Naive thymus-derived CD4-positive, alpha-beta T cell (primary cell): ENCODE data around the gene SMCP. TPM values are rescaled to one million over a fixed set of nuclear protein-coding genes. Genes with fewer than 3 reads are reported as not detected.

ENCODE experiments used
- ATAC-seq: fragments of 150-1000 bp; cut with Tn5 transposase; 2 replicates; pipeline ENCODE4 v1.10.0; 2021; ENCODE audit warnings: mild to moderate bottlenecking, moderate library complexity
- CTCF ChIA-PET: fragments of 350-600 bp; sonication (Branson Sonifier 250); formaldehyde crosslinking; loops from one replicate; lab custom pipeline; 2021; ENCODE audit warnings: antibody characterized with exemption; lab: Charles Lee
- POLR2A ChIA-PET: fragments of 350-600 bp; sonication (Branson Sonifier 250); formaldehyde crosslinking; loops from one replicate; lab custom pipeline; 2021; ENCODE audit warnings: antibody characterized with exemption, inconsistent platforms; lab: Charles Lee
- DNase-seq, 9 donors: peaks; one replicate each; pipeline versions ENCODE4 v3.0.0 to v3.0.0-alpha.2; 2020 to 2022; ENCODE audit warnings: mixed read lengths in 1 of 9
- H3K27ac ChIP-seq: one replicate; pipeline ENCODE4 v1.7.0; 2013; ENCODE audit warnings: mild to moderate bottlenecking, low read depth, low read length, moderate library complexity
- H3K27me3 ChIP-seq, 2 donors: one replicate each; pipeline ENCODE4 v1.7.0; 2013; ENCODE audit warnings: low read length in 2 of 2, mild to moderate bottlenecking in 2 of 2, moderate library complexity in 2 of 2; ENCODE audit not compliant: control insufficient read depth in 2 of 2, insufficient read depth in 2 of 2
- H3K36me3 ChIP-seq, 3 experiments: 1 replicate in 2 of 3; 2 replicates in 1 of 3; pipeline ENCODE4 v1.7.0; 2013; ENCODE audit warnings: low read length in 3 of 3, mild to moderate bottlenecking in 3 of 3, moderate library complexity in 1 of 3; ENCODE audit not compliant: insufficient read depth in 3 of 3, control insufficient read depth in 2 of 3
- H3K4me1 ChIP-seq, 2 donors: one replicate each; pipeline ENCODE4 v1.7.0; 2013; ENCODE audit warnings: low read length in 2 of 2, mild to moderate bottlenecking in 2 of 2, moderate library complexity in 1 of 2; ENCODE audit not compliant: control insufficient read depth in 2 of 2, insufficient read depth in 2 of 2
- H3K4me3 ChIP-seq: 2 replicates; pipeline ENCODE4 v1.7.0; 2013; ENCODE audit warnings: mild to moderate bottlenecking, low read length
- H3K9me3 ChIP-seq, 3 experiments: 1 replicate in 2 of 3; 2 replicates in 1 of 3; pipeline ENCODE4 v1.7.0; 2013; ENCODE audit warnings: low read length in 3 of 3; ENCODE audit not compliant: control insufficient read depth in 2 of 3
- H3K27ac Mint-ChIP-seq, 9 donors: one replicate each; pipeline ENCODE4 v1.8.0; 2020 to 2022; ENCODE audit warnings: mixed read lengths in 9 of 9, mild to moderate bottlenecking in 8 of 9, moderate library complexity in 5 of 9, inconsistent platforms in 2 of 9
- H3K27me3 Mint-ChIP-seq, 5 donors: one replicate each; pipeline ENCODE4 v1.8.0; 2021 to 2022; ENCODE audit warnings: mixed read lengths in 5 of 5, mild to moderate bottlenecking in 1 of 5
- H3K36me3 Mint-ChIP-seq, 5 donors: one replicate each; pipeline ENCODE4 v1.8.0; 2020 to 2022; ENCODE audit warnings: mixed read lengths in 5 of 5, mild to moderate bottlenecking in 3 of 5, inconsistent platforms in 1 of 5
- H3K4me1 Mint-ChIP-seq, 7 donors: one replicate each; pipeline ENCODE4 v1.8.0; 2020 to 2022; ENCODE audit warnings: mixed read lengths in 7 of 7, mild to moderate bottlenecking in 3 of 7, inconsistent platforms in 1 of 7
- H3K4me3 Mint-ChIP-seq, 10 donors: one replicate each; pipeline ENCODE4 v1.8.0; 2020 to 2022; ENCODE audit warnings: mild to moderate bottlenecking in 10 of 10, mixed read lengths in 10 of 10, moderate library complexity in 6 of 10, inconsistent platforms in 2 of 10
- H3K9me3 Mint-ChIP-seq, 11 donors: one replicate each; pipeline ENCODE4 v1.8.0; 2020 to 2022; ENCODE audit warnings: mixed read lengths in 11 of 11, mild to moderate bottlenecking in 4 of 11, inconsistent platforms in 1 of 11, moderate library complexity in 1 of 11
- intact Hi-C, 2 donors: fragments of 100-400 bp; cut with micrococcal nuclease; formaldehyde crosslinking; loops; one replicate each; pipeline ENCODE4 v1.15.1; 2023
- polyA plus RNA-seq, 2 donors: library from polyadenylated mRNA; unstranded; fragments of 300-500 nt; fragmentation: Illumina TruSeq; gene quantifications; one replicate each; pipeline ENCODE4 v1.2.3, GENCODE V29; 2021
- total RNA-seq, 6 experiments: library from RNA in 5 of 6; stranded (reverse) in 5 of 6; gene quantifications; 1 replicate in 5 of 6; 2 replicates in 1 of 6; pipeline ENCODE4 v1.2.3 and lab custom pipeline; 2021 to 2026

Gene SMCP
- total and polyA plus RNA-seq, 7 experiments from 2014 or later, result not detected

- peaks cover 0 to 7% (median 0%) of the 10 kb centered on the region in 3 experiments for H3K9me3 ChIP-seq
- Mint-ChIP-seq H3K27me3 (peaks cover 28 to 48% (median 32%) of the 10 kb centered on the region in 5 donors), H3K36me3 (no peaks in the 10 kb centered on the region), H3K9me3 (peaks cover 0 to 10% (median 4%) of the 10 kb centered on the region in 11 donors), H3K4me1 (peaks cover 0 to 4% (median 0%) of the 10 kb centered on the region in 7 donors), H3K4me3 (peak overlapping the region in 1 of 10 donors; percentile 75), H3K27ac (no peak overlapping the region)
- H3K27me3 ChIP-seq, result peaks cover 0 to 3% of the 10 kb centered on the region in 2 donors
- H3K27ac ChIP-seq, result no peak overlapping the region
- DNase-seq (no peak), ATAC-seq (no peak)
- no peaks in the 10 kb centered on the region for H3K4me1 ChIP-seq
- intact Hi-C loops, result no loop called here
- H3K36me3 ChIP-seq, result no peaks in the 10 kb centered on the region
- POLR2A ChIA-PET, result no interaction called here
- no peak overlapping the region for H3K4me3 ChIP-seq
- CTCF ChIA-PET, result no interaction called here
Measured at GRCh38 chr1:152912900-152913299, 34.8 kb downstream of the SMCP start.

- Histone ChIP-seq H3K27me3 (peaks cover 0 to 3% of the 10 kb centered on the region in 2 donors), H3K4me3 (no peak overlapping the region), H3K4me1 (no peaks in the 10 kb centered on the region), H3K9me3 (no peaks in the 10 kb centered on the region), H3K27ac (no peak overlapping the region), H3K36me3 (no peaks in the 10 kb centered on the region)
- no peaks in the 10 kb centered on the region for H3K36me3 Mint-ChIP-seq
- CTCF ChIA-PET, result no interaction called here
- intact Hi-C loops, result no loop called here
- POLR2A ChIA-PET, result no interaction called here
- ATAC-seq (no peak), DNase-seq (no peak)
- H3K9me3 Mint-ChIP-seq, result peaks cover 0 to 9% (median 0%) of the 10 kb centered on the region in 11 donors
- H3K27me3 Mint-ChIP-seq, result peaks cover 17 to 49% (median 30%) of the 10 kb centered on the region in 5 donors
- no peak overlapping the region for H3K4me3 Mint-ChIP-seq
- peaks cover 0 to 2% (median 0%) of the 10 kb centered on the region in 7 donors for H3K4me1 Mint-ChIP-seq
- H3K27ac Mint-ChIP-seq, result no peak overlapping the region
Measured at GRCh38 chr1:152917794-152918193, 39.7 kb downstream of the SMCP start.

DNA sequence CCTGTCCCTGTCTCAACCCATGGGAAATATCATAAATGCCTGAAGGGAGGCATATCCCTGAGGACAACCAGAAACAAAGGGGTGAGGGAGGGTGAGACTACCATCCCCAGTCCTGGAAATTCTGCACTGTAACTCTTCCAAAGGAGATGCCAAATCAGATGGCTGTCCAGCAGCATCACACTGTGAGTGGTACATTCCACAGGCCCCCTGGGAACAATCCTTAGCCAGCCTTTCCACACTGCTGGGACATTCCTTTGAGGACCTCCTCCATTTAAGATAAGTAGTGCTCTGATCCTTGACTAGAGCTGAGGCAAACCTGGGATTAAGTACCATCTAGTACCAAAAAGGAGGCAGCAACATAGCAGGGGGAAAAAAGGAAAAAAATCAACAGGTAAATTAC, 40.9 kb downstream of the SMCP start:
- no peaks in the 10 kb centered on the region for H3K36me3 ChIP-seq
- CTCF ChIA-PET, result no interaction called here
- no peak overlapping the region for H3K4me3 Mint-ChIP-seq

GRCh38 chr1:152924191-152924590, 46.1 kb downstream of the SMCP start:
- Histone ChIP-seq H3K27ac (no peak overlapping the region), H3K9me3 (no peaks in the 10 kb centered on the region), H3K27me3 (no peaks in the 10 kb centered on the region), H3K4me1 (no peaks in the 10 kb centered on the region), H3K36me3 (no peaks in the 10 kb centered on the region), H3K4me3 (no peak overlapping the region)
- H3K27ac Mint-ChIP-seq, result no peak overlapping the region
- DNase-seq, result no peak
- H3K27me3 Mint-ChIP-seq, result peaks cover 8 to 24% (median 16%) of the 10 kb centered on the region in 5 donors
- intact Hi-C loops, result no loop called here
- POLR2A ChIA-PET, result no interaction called here
- CTCF ChIA-PET, result no interaction called here
- H3K9me3 Mint-ChIP-seq, result peaks cover 0 to 5% (median 2%) of the 10 kb centered on the region in 11 donors
- H3K4me3 Mint-ChIP-seq, result no peak overlapping the region
- no peak for ATAC-seq
- no peaks in the 10 kb centered on the region for H3K4me1 Mint-ChIP-seq
- no peaks in the 10 kb centered on the region for H3K36me3 Mint-ChIP-seq

More for the DNA sequence above, 40.9 kb downstream of the SMCP start:
- Mint-ChIP-seq H3K27ac (no peak overlapping the region), H3K27me3 (peaks cover 16 to 44% (median 28%) of the 10 kb centered on the region in 5 donors), H3K9me3 (peaks cover 0 to 9% (median 0%) of the 10 kb centered on the region in 11 donors), H3K4me1 (no peaks in the 10 kb centered on the region), H3K36me3 (no peaks in the 10 kb centered on the region)
- intact Hi-C loops, result no loop called here
- POLR2A ChIA-PET, result no interaction called here
- Histone ChIP-seq H3K9me3 (no peaks in the 10 kb centered on the region), H3K27ac (no peak overlapping the region), H3K27me3 (peaks cover 0 to 3% of the 10 kb centered on the region in 2 donors), H3K4me3 (no peak overlapping the region), H3K4me1 (no peaks in the 10 kb centered on the region)
- DNase-seq (no peak), ATAC-seq (no peak)

DNA sequence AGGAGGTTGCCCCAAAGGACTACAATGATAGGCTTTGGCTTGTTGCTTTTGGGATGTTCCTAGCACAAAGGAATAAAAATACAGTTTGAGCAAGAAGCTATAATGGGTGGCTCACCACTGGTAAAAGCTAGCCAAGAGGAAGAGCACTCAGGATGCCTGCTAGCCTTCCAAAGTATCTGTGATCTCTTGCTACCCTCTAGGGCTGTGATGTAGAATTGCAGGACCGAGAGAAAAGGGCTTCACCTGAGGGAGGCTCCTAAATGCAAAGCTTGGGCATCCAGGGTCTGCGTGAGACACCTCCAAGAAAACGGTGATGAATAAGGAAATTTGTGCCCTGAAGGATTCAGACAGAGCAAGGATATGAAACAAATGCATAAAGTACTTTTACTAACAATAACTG, 48.0 kb downstream of the SMCP start:
- Mint-ChIP-seq H3K4me3 (no peak overlapping the region), H3K27me3 (peaks cover 9 to 27% (median 14%) of the 10 kb centered on the region in 5 donors), H3K9me3 (peaks cover 0 to 5% (median 2%) of the 10 kb centered on the region in 11 donors), H3K27ac (no peak overlapping the region), H3K4me1 (no peaks in the 10 kb centered on the region), H3K36me3 (no peaks in the 10 kb centered on the region)
- H3K4me3 ChIP-seq, result no peak overlapping the region
- ChIA-PET CTCF (no interaction called here), POLR2A (no interaction called here)
- H3K9me3 ChIP-seq, result no peaks in the 10 kb centered on the region
- H3K27ac ChIP-seq, result no peak overlapping the region
- ATAC-seq (no peak), DNase-seq (no peak)
- no peaks in the 10 kb centered on the region for H3K4me1 ChIP-seq
- H3K27me3 ChIP-seq, result no peaks in the 10 kb centered on the region
- no peaks in the 10 kb centered on the region for H3K36me3 ChIP-seq
- intact Hi-C loops, result no loop called here

- no peak overlapping the region for H3K27ac Mint-ChIP-seq
- peaks cover 8 to 23% (median 14%) of the 10 kb centered on the region in 5 donors for H3K27me3 Mint-ChIP-seq
- ATAC-seq (no peak), DNase-seq (no peak)
- CTCF ChIA-PET, result no interaction called here
- no peaks in the 10 kb centered on the region for H3K9me3 ChIP-seq
- no peaks in the 10 kb centered on the region for H3K4me1 Mint-ChIP-seq
- H3K27me3 ChIP-seq, result no peaks in the 10 kb centered on the region
- peaks cover 0 to 5% (median 0%) of the 10 kb centered on the region in 11 donors for H3K9me3 Mint-ChIP-seq
- intact Hi-C loops, result no loop called here
- H3K4me3 Mint-ChIP-seq, result no peak overlapping the region
- H3K36me3 ChIP-seq, result no peaks in the 10 kb centered on the region
- H3K4me1 ChIP-seq, result no peaks in the 10 kb centered on the region
- POLR2A ChIA-PET, result no interaction called here
- no peak overlapping the region for H3K27ac ChIP-seq
- H3K4me3 ChIP-seq, result no peak overlapping the region
- no peaks in the 10 kb centered on the region for H3K36me3 Mint-ChIP-seq
Measured at GRCh38 chr1:152928671-152929070, 50.5 kb downstream of the SMCP start.

- H3K9me3 Mint-ChIP-seq, result peaks cover 0 to 5% (median 0%) of the 10 kb centered on the region in 11 donors
Measured at GRCh38 chr1:152932170-152932811, 54.2 kb downstream of the SMCP start.

More at GRCh38 chr1:152932170-152932811, 54.2 kb downstream of the SMCP start:
- POLR2A ChIA-PET, result no interaction called here
- Histone ChIP-seq H3K36me3 (no peaks in the 10 kb centered on the region), H3K27ac (no peak overlapping the region), H3K9me3 (no peaks in the 10 kb centered on the region), H3K4me3 (no peak overlapping the region), H3K27me3 (no peaks in the 10 kb centered on the region), H3K4me1 (no peaks in the 10 kb centered on the region)
- CTCF ChIA-PET, result no interaction called here
- H3K36me3 Mint-ChIP-seq, result no peaks in the 10 kb centered on the region
- intact Hi-C loops, result no loop called here
- no peak overlapping the region for H3K27ac Mint-ChIP-seq
- no peak overlapping the region for H3K4me3 Mint-ChIP-seq
- H3K27me3 Mint-ChIP-seq, result peaks cover 7 to 31% (median 15%) of the 10 kb centered on the region in 5 donors
- no peaks in the 10 kb centered on the region for H3K4me1 Mint-ChIP-seq
- DNase-seq (no peak), ATAC-seq (no peak)
